ENCODE measurements around the gene TTC39C.
"Not testable (repeated sequence)": the region's sequence is repeated elsewhere in the genome, so short reads cannot be mapped to it uniquely, and the experiment has no call there.

Gene TTC39C

GRCh38 chr18:24015639-24016631 lies 1.4 kb downstream of the TTC39C start:
- DNase-seq (ENCODE audit: insufficient read length, low spot score) (no peak), FAIRE-seq (no peak)

GRCh38 chr18:24016643-24017042 lies 2.1 kb downstream of the TTC39C start:
- FAIRE-seq = no peak
- no peak for DNase-seq (ENCODE audit: insufficient read length, low spot score)

GRCh38 chr18:24018299-24018886 lies 3.8 kb downstream of the TTC39C start:
- DNase-seq (ENCODE audit: insufficient read length, low spot score) (no peak), FAIRE-seq (no peak)

GRCh38 chr18:24019641-24020331 lies 5.2 kb downstream of the TTC39C start:
- no peak for DNase-seq (ENCODE audit: insufficient read length, low spot score)
- no peak for FAIRE-seq

- DNase-seq (ENCODE audit: insufficient read length, low spot score) = no peak
- no peak for FAIRE-seq
Measured at GRCh38 chr18:24021505-24021904, 7.0 kb downstream of the TTC39C start.

GRCh38 chr18:24022161-24022560 lies 7.6 kb downstream of the TTC39C start:
- no peak for DNase-seq (ENCODE audit: insufficient read length, low spot score)

GRCh38 chr18:24023185-24023814 lies 8.7 kb downstream of the TTC39C start:
- FAIRE-seq = no peak
- no peak for DNase-seq (ENCODE audit: insufficient read length, low spot score)

More at GRCh38 chr18:24022161-24022560, 7.6 kb downstream of the TTC39C start:
- no peak for FAIRE-seq

GRCh38 chr18:24024425-24024824 lies 9.9 kb downstream of the TTC39C start:
- FAIRE-seq = no peak
- DNase-seq (ENCODE audit: insufficient read length, low spot score) = no peak

- DNase-seq (ENCODE audit: insufficient read length, low spot score) = no peak
- no peak for FAIRE-seq
Measured at GRCh38 chr18:24026457-24026856, 11.9 kb downstream of the TTC39C start.

GRCh38 chr18:24027156-24027827 lies 12.7 kb downstream of the TTC39C start:
- no peak for FAIRE-seq
- no peak for DNase-seq (ENCODE audit: insufficient read length, low spot score)

- FAIRE-seq; DNase-seq (ENCODE audit: insufficient read length, low spot score): not testable (repeated sequence)
Measured at GRCh38 chr18:24028946-24029345, 14.4 kb downstream of the TTC39C start.

- FAIRE-seq = no peak
- DNase-seq (ENCODE audit: insufficient read length, low spot score) = no peak
Measured at GRCh38 chr18:24031318-24031717, 16.8 kb downstream of the TTC39C start.

- FAIRE-seq (no peak), DNase-seq (ENCODE audit: insufficient read length, low spot score) (no peak)
Measured at GRCh38 chr18:24031916-24032315, 17.4 kb downstream of the TTC39C start.

- DNase-seq (ENCODE audit: insufficient read length, low spot score) (no peak), FAIRE-seq (no peak)
Measured at GRCh38 chr18:24033641-24034412, 19.3 kb downstream of the TTC39C start.

- FAIRE-seq (no peak), DNase-seq (ENCODE audit: insufficient read length, low spot score) (no peak)
Measured at GRCh38 chr18:24035316-24035715, 20.8 kb downstream of the TTC39C start.

GRCh38 chr18:24039671-24040070 lies 25.1 kb downstream of the TTC39C start:
- FAIRE-seq (no peak), DNase-seq (ENCODE audit: insufficient read length, low spot score) (no peak)

- no peak for DNase-seq (ENCODE audit: insufficient read length, low spot score)
- no peak for FAIRE-seq
Measured at GRCh38 chr18:24041691-24042090, 27.1 kb downstream of the TTC39C start.

- no peak for DNase-seq (ENCODE audit: insufficient read length, low spot score)
- FAIRE-seq = no peak
Measured at GRCh38 chr18:24043403-24043802, 28.8 kb downstream of the TTC39C start.

GRCh38 chr18:24048261-24048660 lies 33.7 kb downstream of the TTC39C start:
- DNase-seq (ENCODE audit: insufficient read length, low spot score) (no peak), FAIRE-seq (no peak)

- DNase-seq (ENCODE audit: insufficient read length, low spot score) = no peak
- FAIRE-seq = no peak
Measured at GRCh38 chr18:24049142-24049541, 34.6 kb downstream of the TTC39C start.
